Adrenal gland (tissue), 12 donors: ENCODE results near the gene APBB1. TPM values are rescaled to one million over a fixed set of nuclear protein-coding genes. Genes with fewer than 3 reads are reported as not detected.
A peak's percentile ranks its signal among the peaks of the same experiment; 100 is the strongest.

Experiments
- DNase-seq, 7 donors: peaks; one replicate each; pipeline ENCODE4 v3.0.0-alpha.2; 2019 to 2020
- H3K27ac ChIP-seq, 5 donors: fragments of 200-600 bp; sonication (generic) in 4 of 5; 1 replicate in 3 of 5; 2 replicates in 2 of 5; pipeline versions ENCODE4 v1.5.1 to v1.8.0; 2016 to 2020; ENCODE audit warnings: mild to moderate bottlenecking in 1 of 5
- H3K27me3 ChIP-seq: fragments of 200-600 bp; 2 replicates; pipeline ENCODE4 v1.8.0; 2021
- H3K36me3 ChIP-seq, 2 donors: fragments of 200-600 bp; replicated peaks in 1 of 2; 1 replicate in 1 of 2; 2 replicates in 1 of 2; pipeline versions ENCODE4 v1.5.1 to v1.8.0; 2018 to 2022
- H3K4me1 ChIP-seq, 2 donors: fragments of 200-600 bp; replicated peaks in 1 of 2; 1 replicate in 1 of 2; 2 replicates in 1 of 2; pipeline versions ENCODE4 v1.5.1 to v1.8.0; 2018 to 2021
- H3K4me3 ChIP-seq, 4 donors: fragments of 200-600 bp; sonication (generic) in 3 of 4; one replicate each; pipeline ENCODE4 v1.5.1; 2016 to 2018
- H3K9me3 ChIP-seq, 3 donors: fragments of 200-600 bp; sonication (generic) in 1 of 3; replicated peaks in 1 of 3; 1 replicate in 2 of 3; 2 replicates in 1 of 3; pipeline versions ENCODE4 v1.5.1 to v1.8.0; 2016 to 2021
- CTCF ChIP-seq, 6 experiments: fragments of 450-650 bp in 4 of 6; fragments of 200-600 bp in 2 of 6; sonication (generic) in 1 of 6; IDR thresholded peaks; 1 replicate in 5 of 6; 2 replicates in 1 of 6; pipeline versions ENCODE4 v1.5.1 to v1.8.0; 2016 to 2021; ENCODE audit warnings: antibody characterized with exemption in 6 of 6, mild to moderate bottlenecking in 2 of 6, moderate library complexity in 1 of 6
- POLR2A ChIP-seq, 2 donors: fragments of 450-650 bp; IDR thresholded peaks; one replicate each; pipeline ENCODE4 v1.6.1; 2017; ENCODE audit warnings: antibody characterized with exemption in 2 of 2, mild to moderate bottlenecking in 2 of 2, moderate library complexity in 1 of 2
- WGBS, 4 donors: extraction: QIAGEN DNeasy Blood & Tissue Kit in 2 of 4; methylation state at CpG; one replicate each; pipeline versions ENCODE4 v1.1.5 to v1.1.7; 2013 to 2017; 5-methylcytosine and 5-hydroxymethylcytosine counted together
- intact Hi-C, 2 donors: fragments of 100-400 bp; cut with DNase I; formaldehyde crosslinking; loops; one replicate each; pipeline versions ENCODE4 v1.14.1 to v1.15.0; 2022 to 2023
- polyA plus RNA-seq, 3 donors: library from polyadenylated mRNA; stranded (reverse); fragments of 200-250 nt in 2 of 3; fragments of 350-450 nt in 1 of 3; fragmentation: Illumina TruSeq in 1 of 3; extraction: RNeasy Lipid Tissue Mini Kit (QIAGEN cat#74804) in 1 of 3; gene quantifications; one replicate each; pipeline ENCODE4 v1.2.3, GENCODE V29; 2013 to 2014
- total RNA-seq, 9 donors: library from RNA; depleted of rRNA in 4 of 9; stranded (reverse); fragments of >200 nt in 4 of 9; fragments of 120-200 nt in 1 of 9; fragmentation: NEBNext Ultra II Directional in 1 of 9; extraction: Animal tissue kit (Norgen Biotek cat#: 25700) in 1 of 9; gene quantifications; one replicate each; pipeline versions ENCODE4 v1.1.0 to v1.2.4, GENCODE V29; 2013 to 2023
- donor health status: healthy with polysubstance abuse.
- donor health status: Bipolar disorder and iron deficiency.
- donor health status: DM: yes; HTN: yes; CAD: no.
- donor health status: DM: no; HTN: no; CAD: no.
- donor health status: DM: no; HTN: no; CAD: no.
- donor health status: DM: yes; HTN: yes; CAD: no.

Gene APBB1
- total and polyA plus RNA-seq, 12 donors, result 27.2 to 72.4 (median 50.5) TPM

DNA sequence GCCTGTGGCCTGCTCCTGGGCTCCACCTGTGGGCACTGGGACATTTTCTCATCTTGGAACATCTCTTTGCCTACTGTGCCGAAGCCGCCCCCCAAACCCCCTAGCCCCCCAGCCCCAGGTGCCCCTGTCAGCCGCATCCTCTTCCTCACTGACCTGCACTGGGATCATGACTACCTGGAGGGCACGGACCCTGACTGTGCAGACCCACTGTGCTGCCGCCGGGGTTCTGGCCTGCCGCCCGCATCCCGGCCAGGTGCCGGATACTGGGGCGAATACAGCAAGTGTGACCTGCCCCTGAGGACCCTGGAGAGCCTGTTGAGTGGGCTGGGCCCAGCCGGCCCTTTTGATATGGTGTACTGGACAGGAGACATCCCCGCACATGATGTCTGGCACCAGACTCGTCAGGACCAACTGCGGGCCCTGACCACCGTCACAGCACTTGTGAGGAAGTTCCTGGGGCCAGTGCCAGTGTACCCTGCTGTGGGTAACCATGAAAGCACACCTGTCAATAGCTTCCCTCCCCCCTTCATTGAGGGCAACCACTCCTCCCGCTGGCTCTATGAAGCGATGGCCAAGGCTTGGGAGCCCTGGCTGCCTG lies 27.3 kb downstream of the APBB1 start:
- Histone ChIP-seq H3K4me1 (peaks cover 14 to 19% of the 10 kb centered on the region in 2 donors), H3K27me3 (no peaks in the 10 kb centered on the region), H3K27ac (no peak overlapping the region), H3K36me3 (peaks cover 0 to 13% of the 10 kb centered on the region in 2 donors), H3K4me3 (peak overlapping the region in 1 of 4 donors; percentile 79), H3K9me3 (no peaks in the 10 kb centered on the region)
- intact Hi-C loops, result no loop called here
- 89 to 100% (median 96%) methylated on average over 2 to 18 of the region's 18 CpGs for WGBS, 4 donors
- TF ChIP-seq CTCF (IDR thresholded peaks at IDR 0.05) (no peak), POLR2A (IDR thresholded peaks at IDR 0.05) (no peak)
- DNase-seq, result no peak

GRCh38 chr11:6390718-6391469 lies 28.0 kb downstream of the APBB1 start:
- Histone ChIP-seq H3K27me3 (no peaks in the 10 kb centered on the region), H3K4me3 (peak overlapping the region in 3 of 4 donors; percentile 79 to 94 (median 86)), H3K27ac (peak overlapping the region in 4 of 5 donors; percentile 71 to 96 (median 90)), H3K4me1 (peaks cover 14 to 18% of the 10 kb centered on the region in 2 donors), H3K9me3 (no peaks in the 10 kb centered on the region), H3K36me3 (peaks cover 0 to 13% of the 10 kb centered on the region in 2 donors)
- 36 to 75% (median 56%) methylated on average over 8 to 19 of the region's 19 CpGs for WGBS, 4 donors
- intact Hi-C loops, result no loop called here
- DNase-seq, result peak in 1 of 7 donors; percentile 18
- TF ChIP-seq POLR2A (IDR thresholded peaks at IDR 0.05) (no peak), CTCF (IDR thresholded peaks at IDR 0.05) (no peak)

- Histone ChIP-seq H3K27ac (peak within 1 kb of the TSS in 4 of 5 donors; percentile 71 to 96 (median 90)), H3K4me3 (peak within 1 kb of the TSS in 3 of 4 donors; percentile 79 to 94 (median 86)), H3K27me3 (no peaks in the 10 kb centered on the region), H3K36me3 (peaks cover 0 to 10% of the 10 kb centered on the region in 2 donors), H3K9me3 (no peaks in the 10 kb centered on the region), H3K4me1 (peaks cover 14 to 18% of the 10 kb centered on the region in 2 donors)
- peak; percentile 93 to 98 (median 96) for DNase-seq
- no peak for TF ChIP-seq CTCF (IDR thresholded peaks at IDR 0.05)
- TF ChIP-seq POLR2A (IDR thresholded peaks at IDR 0.05), result peak; percentile 37 to 92
- intact Hi-C loops, result no loop called here
- WGBS, 4 donors, result 1 to 2% (median 1%) methylated on average over 8 to 63 of the region's 63 CpGs
Measured at GRCh38 chr11:6389905-6390717, 28.8 kb downstream of the APBB1 start, which contains the start of gene SMPD1. Gene SMPD1, plus strand, starts transcription at chr11:6390474. Its CDS starts 125 bp downstream, at chr11:6390599.

DNA sequence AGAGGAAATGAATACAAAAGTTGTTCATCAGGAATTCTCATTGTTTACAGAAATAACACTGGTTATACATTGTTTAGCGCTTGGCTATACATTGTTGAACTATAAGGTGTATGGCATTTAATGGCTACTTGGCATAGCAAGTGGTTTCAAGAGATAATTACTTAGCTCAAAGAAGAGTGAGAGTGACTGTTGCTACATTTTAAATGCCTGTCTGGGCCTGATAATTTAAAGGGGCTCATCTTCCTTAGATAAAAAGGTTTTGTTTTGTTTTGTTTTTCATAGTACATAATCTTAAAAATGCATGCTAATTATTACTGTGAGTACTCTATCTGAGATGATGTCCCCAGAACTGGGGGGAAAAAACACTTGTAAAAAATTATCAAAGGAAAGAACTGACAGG lies 30.1 kb downstream of the APBB1 start:
- no peaks in the 10 kb centered on the region for H3K27me3 ChIP-seq
- TF ChIP-seq POLR2A (IDR thresholded peaks at IDR 0.05), result no peak
- TF ChIP-seq CTCF (IDR thresholded peaks at IDR 0.05), result no peak
- 86 to 98% (median 93%) methylated on average over 1 of the region's 1 CpG for WGBS, 4 donors
- intact Hi-C loops, result no loop called here
- no peak overlapping the region for H3K4me3 ChIP-seq
- H3K4me1 ChIP-seq, result peaks cover 14 to 18% of the 10 kb centered on the region in 2 donors
- H3K36me3 ChIP-seq, result no peaks in the 10 kb centered on the region
- no peak for DNase-seq
- H3K27ac ChIP-seq, result peak overlapping the region in 2 of 5 donors; percentile 90 to 96
- no peaks in the 10 kb centered on the region for H3K9me3 ChIP-seq
